ENCODE results near the gene CCDC192. TPM values are rescaled to one million over a fixed set of nuclear protein-coding genes. Genes with fewer than 3 reads are reported as not detected.
"Not testable (repeated sequence)": the region's sequence is repeated elsewhere in the genome, so short reads cannot be mapped to it uniquely, and the experiment has no call there.

CCDC192 gene
- polyA plus RNA-seq, 1 donor from 2014 or later = not detected

DNA sequence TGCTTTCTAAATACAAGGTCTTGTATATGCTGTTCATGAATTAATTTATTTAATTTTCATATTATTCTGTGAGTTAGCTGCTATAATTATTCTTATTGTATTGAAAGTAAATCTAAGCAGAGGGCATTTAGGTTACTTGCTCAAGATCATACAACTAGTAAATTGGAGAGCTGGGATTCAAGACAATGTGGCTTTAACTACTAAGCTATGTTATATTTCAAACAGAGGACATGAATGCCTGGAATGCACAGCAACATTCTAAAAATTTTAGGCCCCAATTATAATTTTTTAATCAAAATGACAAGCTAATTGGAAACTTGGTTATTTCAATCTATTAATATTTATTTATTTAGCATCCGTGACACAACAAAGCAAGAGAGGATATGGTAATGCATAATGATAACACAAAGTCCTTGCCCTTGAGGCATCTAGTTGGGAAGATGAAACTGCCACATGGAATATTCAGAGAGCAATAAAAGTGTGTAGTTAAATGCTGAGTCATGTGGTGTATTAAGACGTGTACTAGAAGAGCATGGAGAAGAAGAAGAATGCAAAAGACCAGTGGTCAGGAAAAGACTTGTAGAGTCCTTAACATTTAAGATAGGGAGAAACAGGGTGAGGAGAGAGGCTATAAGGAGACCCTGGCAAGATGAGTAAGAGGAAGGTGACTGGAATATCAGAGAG, 29.9 kb upstream of the CCDC192 start:
- Histone ChIP-seq H2AFZ (ENCODE audit: low read depth, low read length) (no peak overlapping the region), H3K36me3 (ENCODE audit: insufficient read depth, low read length) (no peaks in the 10 kb centered on the region), H3K9me3 (ENCODE audit: low read length) (no peaks in the 10 kb centered on the region), H3F3A (ENCODE audit: insufficient read depth, low read length, poor library complexity, severe bottlenecking) (no peaks in the 10 kb centered on the region), H4K20me1 (ENCODE audit: insufficient read depth) (no peaks in the 10 kb centered on the region), H3K27ac (ENCODE audit: low read length) (no peak overlapping the region), H3K9ac (ENCODE audit: low read length) (no peak overlapping the region), H3K79me2 (replicated peaks; ENCODE audit: insufficient read depth, low read length) (no peaks in the 10 kb centered on the region), H3K9me2 (ENCODE audit: insufficient read depth, low read length) (no peaks in the 10 kb centered on the region), H3K27me3 (ENCODE audit: insufficient read depth, low read depth, low read length) (no peaks in the 10 kb centered on the region), H3K4me3 (ENCODE audit: low read length) (no peak overlapping the region), H3K4me2 (ENCODE audit: low read length) (no peak overlapping the region)
- TF ChIP-seq EP300 (conservative IDR thresholded peaks at IDR 0.05; ENCODE audit: poor library complexity, severe bottlenecking) (no peak), MXI1 (conservative IDR thresholded peaks at IDR 0.05; ENCODE audit: poor library complexity, severe bottlenecking) (no peak)

DNA sequence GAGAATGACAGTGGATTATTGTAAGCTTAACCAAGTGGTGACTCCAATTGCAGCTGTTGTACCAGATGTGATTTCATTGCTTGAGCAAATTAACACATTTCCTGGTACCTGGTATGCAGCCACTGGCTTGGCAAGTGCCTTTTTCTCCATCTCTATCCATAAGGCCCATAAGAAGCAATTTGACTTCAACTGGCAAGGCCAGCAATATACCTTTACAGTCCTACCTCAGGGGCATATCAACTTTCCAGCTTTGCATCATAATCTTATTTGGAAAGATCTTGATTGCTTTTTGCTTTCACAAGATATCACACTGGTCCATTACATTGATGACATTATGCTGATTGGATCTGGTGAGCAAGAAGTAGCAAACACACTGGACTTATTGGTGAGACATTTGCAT, 26.2 kb upstream of the CCDC192 start:
- not testable (repeated sequence) for H3F3A ChIP-seq (ENCODE audit: insufficient read depth, low read length, poor library complexity, severe bottlenecking); H3K9ac ChIP-seq (ENCODE audit: low read length); H3K36me3 ChIP-seq (ENCODE audit: insufficient read depth, low read length); H2AFZ ChIP-seq (ENCODE audit: low read depth, low read length); H3K4me3 ChIP-seq (ENCODE audit: low read length); H3K27me3 ChIP-seq (ENCODE audit: insufficient read depth, low read depth, low read length); H4K20me1 ChIP-seq (ENCODE audit: insufficient read depth); H3K9me3 ChIP-seq (ENCODE audit: low read length); H3K4me2 ChIP-seq (ENCODE audit: low read length); H3K27ac ChIP-seq (ENCODE audit: low read length); H3K9me2 ChIP-seq (ENCODE audit: insufficient read depth, low read length); H3K79me2 ChIP-seq (replicated peaks; ENCODE audit: insufficient read depth, low read length)

DNA sequence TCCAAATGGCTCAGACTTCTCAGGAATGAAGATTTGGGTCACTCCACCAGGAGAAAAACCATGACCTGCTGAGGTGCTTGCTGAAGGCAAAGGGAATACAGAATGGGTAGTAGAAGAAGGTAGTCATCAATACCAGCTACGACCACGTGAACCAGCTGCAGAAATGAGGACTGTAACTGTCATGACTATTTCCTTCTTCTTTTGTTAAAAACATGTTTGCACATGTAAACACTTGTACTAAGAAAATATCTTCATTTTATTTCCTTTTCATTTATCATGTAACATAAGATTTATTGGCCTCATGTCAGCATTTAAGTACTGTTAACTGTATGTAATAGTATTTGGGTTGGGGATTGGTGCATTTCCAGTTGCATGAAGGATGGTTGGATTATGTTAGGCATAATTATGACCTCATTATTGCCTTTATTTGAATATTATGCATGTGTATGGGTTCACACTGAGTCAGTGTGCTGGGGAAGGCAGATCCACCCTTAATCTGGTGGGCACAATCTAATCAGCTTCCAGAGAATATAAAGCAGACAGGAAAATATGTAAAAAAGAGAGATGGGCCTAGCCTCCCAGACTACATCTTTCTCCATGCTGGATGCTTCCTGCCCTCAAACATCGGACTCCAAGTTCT, 23.4 kb upstream of the CCDC192 start:
- not testable (repeated sequence) for H3K36me3 ChIP-seq (ENCODE audit: insufficient read depth, low read length); H3K27me3 ChIP-seq (ENCODE audit: insufficient read depth, low read depth, low read length); H3K79me2 ChIP-seq (replicated peaks; ENCODE audit: insufficient read depth, low read length); H3K4me3 ChIP-seq (ENCODE audit: low read length); H2AFZ ChIP-seq (ENCODE audit: low read depth, low read length); H3K4me2 ChIP-seq (ENCODE audit: low read length); H3K27ac ChIP-seq (ENCODE audit: low read length); H3K9ac ChIP-seq (ENCODE audit: low read length); H3K9me2 ChIP-seq (ENCODE audit: insufficient read depth, low read length); H3F3A ChIP-seq (ENCODE audit: insufficient read depth, low read length, poor library complexity, severe bottlenecking); H4K20me1 ChIP-seq (ENCODE audit: insufficient read depth); H3K9me3 ChIP-seq (ENCODE audit: low read length)

DNA sequence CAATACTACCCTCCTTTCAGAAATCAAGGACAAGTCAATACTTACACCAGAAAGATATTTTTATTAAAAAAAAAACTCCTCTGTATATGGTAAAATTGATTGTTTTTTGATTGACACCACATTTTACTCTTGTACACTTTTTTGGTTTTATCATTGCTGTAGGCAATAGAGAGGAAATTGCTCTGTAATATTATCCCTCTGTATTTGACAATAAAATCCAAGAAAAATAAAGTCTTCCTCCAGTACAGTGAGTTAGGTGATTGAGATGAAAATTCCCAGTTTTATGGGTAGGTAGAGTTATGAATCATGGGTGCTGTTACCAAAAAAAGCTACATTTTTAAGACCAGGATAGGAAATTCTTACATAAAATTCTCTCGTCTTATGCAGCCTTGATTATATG, 22.6 kb upstream of the CCDC192 start:
- no peak overlapping the region for H3K27ac ChIP-seq (ENCODE audit: low read length)
- H2AFZ ChIP-seq (ENCODE audit: low read depth, low read length) = no peak overlapping the region
- TF ChIP-seq, protein P1, sequence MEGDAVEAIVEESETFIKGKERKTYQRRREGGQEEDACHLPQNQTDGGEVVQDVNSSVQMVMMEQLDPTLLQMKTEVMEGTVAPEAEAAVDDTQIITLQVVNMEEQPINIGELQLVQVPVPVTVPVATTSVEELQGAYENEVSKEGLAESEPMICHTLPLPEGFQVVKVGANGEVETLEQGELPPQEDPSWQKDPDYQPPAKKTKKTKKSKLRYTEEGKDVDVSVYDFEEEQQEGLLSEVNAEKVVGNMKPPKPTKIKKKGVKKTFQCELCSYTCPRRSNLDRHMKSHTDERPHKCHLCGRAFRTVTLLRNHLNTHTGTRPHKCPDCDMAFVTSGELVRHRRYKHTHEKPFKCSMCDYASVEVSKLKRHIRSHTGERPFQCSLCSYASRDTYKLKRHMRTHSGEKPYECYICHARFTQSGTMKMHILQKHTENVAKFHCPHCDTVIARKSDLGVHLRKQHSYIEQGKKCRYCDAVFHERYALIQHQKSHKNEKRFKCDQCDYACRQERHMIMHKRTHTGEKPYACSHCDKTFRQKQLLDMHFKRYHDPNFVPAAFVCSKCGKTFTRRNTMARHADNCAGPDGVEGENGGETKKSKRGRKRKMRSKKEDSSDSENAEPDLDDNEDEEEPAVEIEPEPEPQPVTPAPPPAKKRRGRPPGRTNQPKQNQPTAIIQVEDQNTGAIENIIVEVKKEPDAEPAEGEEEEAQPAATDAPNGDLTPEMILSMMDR (IDR thresholded peaks at IDR 0.05; ENCODE audit: poor library complexity, severe bottlenecking) = no peak
- TF ChIP-seq SMC3 (conservative IDR thresholded peaks at IDR 0.05; ENCODE audit: poor library complexity) (no peak), RAD21 (conservative IDR thresholded peaks at IDR 0.05) (no peak), EZH2 (IDR thresholded peaks at IDR 0.05; ENCODE audit: borderline replicate concordance, insufficient read depth, low read length, poor library complexity, severe bottlenecking) (no peak), EP300 (conservative IDR thresholded peaks at IDR 0.05; ENCODE audit: poor library complexity, severe bottlenecking) (no peak), TAF1 (IDR thresholded peaks at IDR 0.05; ENCODE audit: low read depth) (no peak), POLR2AphosphoS5 (IDR thresholded peaks at IDR 0.05) (no peak), MXI1 (conservative IDR thresholded peaks at IDR 0.05; ENCODE audit: poor library complexity, severe bottlenecking) (no peak)
- TF ChIP-seq, protein P2, sequence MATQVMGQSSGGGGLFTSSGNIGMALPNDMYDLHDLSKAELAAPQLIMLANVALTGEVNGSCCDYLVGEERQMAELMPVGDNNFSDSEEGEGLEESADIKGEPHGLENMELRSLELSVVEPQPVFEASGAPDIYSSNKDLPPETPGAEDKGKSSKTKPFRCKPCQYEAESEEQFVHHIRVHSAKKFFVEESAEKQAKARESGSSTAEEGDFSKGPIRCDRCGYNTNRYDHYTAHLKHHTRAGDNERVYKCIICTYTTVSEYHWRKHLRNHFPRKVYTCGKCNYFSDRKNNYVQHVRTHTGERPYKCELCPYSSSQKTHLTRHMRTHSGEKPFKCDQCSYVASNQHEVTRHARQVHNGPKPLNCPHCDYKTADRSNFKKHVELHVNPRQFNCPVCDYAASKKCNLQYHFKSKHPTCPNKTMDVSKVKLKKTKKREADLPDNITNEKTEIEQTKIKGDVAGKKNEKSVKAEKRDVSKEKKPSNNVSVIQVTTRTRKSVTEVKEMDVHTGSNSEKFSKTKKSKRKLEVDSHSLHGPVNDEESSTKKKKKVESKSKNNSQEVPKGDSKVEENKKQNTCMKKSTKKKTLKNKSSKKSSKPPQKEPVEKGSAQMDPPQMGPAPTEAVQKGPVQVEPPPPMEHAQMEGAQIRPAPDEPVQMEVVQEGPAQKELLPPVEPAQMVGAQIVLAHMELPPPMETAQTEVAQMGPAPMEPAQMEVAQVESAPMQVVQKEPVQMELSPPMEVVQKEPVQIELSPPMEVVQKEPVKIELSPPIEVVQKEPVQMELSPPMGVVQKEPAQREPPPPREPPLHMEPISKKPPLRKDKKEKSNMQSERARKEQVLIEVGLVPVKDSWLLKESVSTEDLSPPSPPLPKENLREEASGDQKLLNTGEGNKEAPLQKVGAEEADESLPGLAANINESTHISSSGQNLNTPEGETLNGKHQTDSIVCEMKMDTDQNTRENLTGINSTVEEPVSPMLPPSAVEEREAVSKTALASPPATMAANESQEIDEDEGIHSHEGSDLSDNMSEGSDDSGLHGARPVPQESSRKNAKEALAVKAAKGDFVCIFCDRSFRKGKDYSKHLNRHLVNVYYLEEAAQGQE (IDR thresholded peaks at IDR 0.05; ENCODE audit: borderline replicate concordance) = no peak
- H3K9ac ChIP-seq (ENCODE audit: low read length) = no peak overlapping the region
- no peaks in the 10 kb centered on the region for H3K27me3 ChIP-seq (ENCODE audit: insufficient read depth, low read depth, low read length)
- H3K9me2 ChIP-seq (ENCODE audit: insufficient read depth, low read length) = no peaks in the 10 kb centered on the region
- H3K4me2 ChIP-seq (ENCODE audit: low read length) = no peak overlapping the region
- H3K9me3 ChIP-seq (ENCODE audit: low read length) = no peaks in the 10 kb centered on the region
- H4K20me1 ChIP-seq (ENCODE audit: insufficient read depth) = no peaks in the 10 kb centered on the region
- no peak overlapping the region for H3K4me3 ChIP-seq (ENCODE audit: low read length)
- H3K36me3 ChIP-seq (ENCODE audit: insufficient read depth, low read length) = no peaks in the 10 kb centered on the region
- H3K79me2 ChIP-seq (replicated peaks; ENCODE audit: insufficient read depth, low read length) = no peaks in the 10 kb centered on the region
- H3F3A ChIP-seq (ENCODE audit: insufficient read depth, low read length, poor library complexity, severe bottlenecking) = no peaks in the 10 kb centered on the region

Data from neural cell (in vitro differentiated cells).